ENCODE results near the gene FZD1.

The FZD1 gene

DNA sequence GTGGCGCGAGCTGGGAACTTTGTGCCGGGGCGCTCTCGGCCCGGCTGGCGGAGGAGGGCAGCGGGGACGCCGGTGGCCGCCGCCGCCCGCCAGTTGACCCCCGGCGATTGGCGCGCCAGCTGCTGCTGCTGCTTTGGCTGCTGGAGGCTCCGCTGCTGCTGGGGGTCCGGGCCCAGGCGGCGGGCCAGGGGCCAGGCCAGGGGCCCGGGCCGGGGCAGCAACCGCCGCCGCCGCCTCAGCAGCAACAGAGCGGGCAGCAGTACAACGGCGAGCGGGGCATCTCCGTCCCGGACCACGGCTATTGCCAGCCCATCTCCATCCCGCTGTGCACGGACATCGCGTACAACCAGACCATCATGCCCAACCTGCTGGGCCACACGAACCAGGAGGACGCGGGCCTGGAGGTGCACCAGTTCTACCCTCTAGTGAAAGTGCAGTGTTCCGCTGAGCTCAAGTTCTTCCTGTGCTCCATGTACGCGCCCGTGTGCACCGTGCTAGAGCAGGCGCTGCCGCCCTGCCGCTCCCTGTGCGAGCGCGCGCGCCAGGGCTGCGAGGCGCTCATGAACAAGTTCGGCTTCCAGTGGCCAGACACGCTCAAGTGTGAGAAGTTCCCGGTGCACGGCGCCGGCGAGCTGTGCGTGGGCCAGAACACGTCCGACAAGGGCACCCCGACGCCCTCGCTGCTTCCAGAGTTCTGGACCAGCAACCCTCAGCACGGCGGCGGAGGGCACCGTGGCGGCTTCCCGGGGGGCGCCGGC, 870 bp downstream of the FZD1 start:
- DNase-seq = peak; percentile 72

DNA sequence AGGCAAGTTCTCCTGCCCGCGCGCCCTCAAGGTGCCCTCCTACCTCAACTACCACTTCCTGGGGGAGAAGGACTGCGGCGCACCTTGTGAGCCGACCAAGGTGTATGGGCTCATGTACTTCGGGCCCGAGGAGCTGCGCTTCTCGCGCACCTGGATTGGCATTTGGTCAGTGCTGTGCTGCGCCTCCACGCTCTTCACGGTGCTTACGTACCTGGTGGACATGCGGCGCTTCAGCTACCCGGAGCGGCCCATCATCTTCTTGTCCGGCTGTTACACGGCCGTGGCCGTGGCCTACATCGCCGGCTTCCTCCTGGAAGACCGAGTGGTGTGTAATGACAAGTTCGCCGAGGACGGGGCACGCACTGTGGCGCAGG, 1.4 kb downstream of the FZD1 start:
- peak; percentile 11 for DNase-seq

DNA sequence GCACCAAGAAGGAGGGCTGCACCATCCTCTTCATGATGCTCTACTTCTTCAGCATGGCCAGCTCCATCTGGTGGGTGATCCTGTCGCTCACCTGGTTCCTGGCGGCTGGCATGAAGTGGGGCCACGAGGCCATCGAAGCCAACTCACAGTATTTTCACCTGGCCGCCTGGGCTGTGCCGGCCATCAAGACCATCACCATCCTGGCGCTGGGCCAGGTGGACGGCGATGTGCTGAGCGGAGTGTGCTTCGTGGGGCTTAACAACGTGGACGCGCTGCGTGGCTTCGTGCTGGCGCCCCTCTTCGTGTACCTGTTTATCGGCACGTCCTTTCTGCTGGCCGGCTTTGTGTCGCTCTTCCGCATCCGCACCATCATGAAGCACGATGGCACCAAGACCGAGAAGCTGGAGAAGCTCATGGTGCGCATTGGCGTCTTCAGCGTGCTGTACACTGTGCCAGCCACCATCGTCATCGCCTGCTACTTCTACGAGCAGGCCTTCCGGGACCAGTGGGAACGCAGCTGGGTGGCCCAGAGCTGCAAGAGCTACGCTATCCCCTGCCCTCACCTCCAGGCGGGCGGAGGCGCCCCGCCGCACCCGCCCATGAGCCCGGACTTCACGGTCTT, 1.9 kb downstream of the FZD1 start:
- DNase-seq = peak; percentile 59

DNA sequence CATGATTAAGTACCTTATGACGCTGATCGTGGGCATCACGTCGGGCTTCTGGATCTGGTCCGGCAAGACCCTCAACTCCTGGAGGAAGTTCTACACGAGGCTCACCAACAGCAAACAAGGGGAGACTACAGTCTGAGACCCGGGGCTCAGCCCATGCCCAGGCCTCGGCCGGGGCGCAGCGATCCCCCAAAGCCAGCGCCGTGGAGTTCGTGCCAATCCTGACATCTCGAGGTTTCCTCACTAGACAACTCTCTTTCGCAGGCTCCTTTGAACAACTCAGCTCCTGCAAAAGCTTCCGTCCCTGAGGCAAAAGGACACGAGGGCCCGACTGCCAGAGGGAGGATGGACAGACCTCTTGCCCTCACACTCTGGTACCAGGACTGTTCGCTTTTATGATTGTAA, 2.5 kb downstream of the FZD1 start:
- peak; percentile 43 for DNase-seq

DNA sequence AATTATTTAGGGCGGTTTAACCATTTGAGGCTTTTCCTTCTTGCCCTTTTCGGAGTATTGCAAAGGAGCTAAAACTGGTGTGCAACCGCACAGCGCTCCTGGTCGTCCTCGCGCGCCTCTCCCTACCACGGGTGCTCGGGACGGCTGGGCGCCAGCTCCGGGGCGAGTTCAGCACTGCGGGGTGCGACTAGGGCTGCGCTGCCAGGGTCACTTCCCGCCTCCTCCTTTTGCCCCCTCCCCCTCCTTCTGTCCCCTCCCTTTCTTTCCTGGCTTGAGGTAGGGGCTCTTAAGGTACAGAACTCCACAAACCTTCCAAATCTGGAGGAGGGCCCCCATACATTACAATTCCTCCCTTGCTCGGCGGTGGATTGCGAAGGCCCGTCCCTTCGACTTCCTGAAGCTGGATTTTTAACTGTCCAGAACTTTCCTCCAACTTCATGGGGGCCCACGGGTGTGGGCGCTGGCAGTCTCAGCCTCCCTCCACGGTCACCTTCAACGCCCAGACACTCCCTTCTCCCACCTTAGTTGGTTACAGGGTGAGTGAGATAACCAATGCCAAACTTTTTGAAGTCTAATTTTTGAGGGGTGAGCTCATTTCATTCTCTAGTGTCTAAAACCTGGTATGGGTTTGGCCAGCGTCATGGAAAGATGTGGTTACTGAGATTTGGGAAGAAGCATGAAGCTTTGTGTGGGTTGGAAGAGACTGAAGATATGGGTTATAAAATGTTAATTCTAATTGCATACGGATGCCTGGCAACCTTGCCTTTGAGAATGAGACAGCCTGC, 3.1 kb downstream of the FZD1 start:
- DNase-seq = peak; percentile 78

DNA sequence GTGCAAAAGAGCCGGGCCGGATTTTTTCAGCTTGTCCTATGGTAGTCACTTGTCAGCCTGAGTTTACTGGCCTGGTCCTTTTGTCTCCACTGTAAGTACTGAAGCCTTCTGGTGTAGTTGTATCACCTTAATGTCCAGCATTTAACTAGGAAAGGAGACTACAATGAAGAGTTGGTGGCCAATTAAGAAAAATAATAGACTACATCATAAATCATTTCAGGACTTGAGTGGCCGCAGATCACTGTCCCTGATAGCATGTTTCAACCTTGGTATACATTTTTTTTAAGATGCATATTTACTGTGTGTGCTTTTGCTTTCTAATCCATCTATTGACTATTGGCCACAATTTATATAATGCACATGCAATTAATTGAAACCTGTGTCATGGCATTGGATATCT, 6.1 kb downstream of the FZD1 start:
- DNase-seq = no peak

DNA sequence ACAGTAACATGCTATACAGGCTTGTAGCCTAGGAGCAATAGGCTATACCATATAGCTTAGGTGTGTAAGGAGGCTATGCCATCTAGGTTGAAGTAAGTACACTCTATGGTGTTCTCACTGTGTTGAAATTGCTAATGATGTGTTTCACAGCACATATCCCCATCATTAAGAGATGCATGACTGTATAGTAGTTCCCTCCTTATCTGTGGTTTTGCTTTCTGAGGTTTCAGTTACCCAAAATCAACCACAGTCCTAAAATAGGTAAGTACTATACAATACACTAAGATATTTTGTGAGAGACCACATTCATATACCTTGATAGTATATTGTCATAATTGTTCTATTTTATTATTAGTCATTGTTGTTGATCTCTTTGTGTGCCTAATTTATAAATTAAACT, 12.7 kb downstream of the FZD1 start:
- no peak for DNase-seq

DNA sequence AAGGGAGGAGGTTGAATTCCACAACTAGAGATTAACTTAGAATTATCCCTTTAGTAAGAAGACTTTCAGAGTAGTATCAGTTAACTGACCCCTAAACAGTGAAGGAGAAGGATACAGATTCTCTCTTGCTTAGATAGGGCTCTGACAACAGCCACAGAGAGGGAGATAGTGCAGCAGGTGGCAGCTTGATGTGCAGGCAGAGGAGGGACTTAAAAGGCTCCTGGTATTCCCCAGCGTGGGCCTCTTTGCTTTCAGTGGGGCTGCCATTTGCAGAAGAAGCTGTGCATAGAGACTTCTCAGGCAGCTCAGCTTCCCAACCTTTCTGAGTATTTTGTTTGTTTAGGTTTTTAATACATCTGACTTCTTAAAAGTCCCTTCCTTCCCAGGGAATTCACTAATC, 16.0 kb downstream of the FZD1 start:
- DNase-seq = no peak

DNA sequence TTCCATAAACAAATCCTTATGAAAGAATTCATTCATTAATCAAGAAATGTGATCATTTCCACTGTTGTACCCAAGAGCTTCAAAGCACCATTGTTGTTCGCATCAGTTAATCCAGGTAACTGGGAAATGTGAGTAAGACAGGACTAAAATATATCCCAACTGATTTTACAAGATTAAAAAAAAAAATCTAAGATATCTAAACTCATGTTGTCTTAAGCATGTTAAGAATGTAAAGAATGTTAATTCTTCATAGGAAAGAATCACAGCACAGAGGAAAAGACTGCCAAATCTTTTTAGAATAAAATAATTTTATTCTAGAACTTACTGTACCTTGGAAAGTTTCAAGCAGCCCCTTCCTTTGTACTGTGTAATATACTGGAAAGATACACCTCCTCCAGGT, 16.4 kb downstream of the FZD1 start:
- DNase-seq = peak; percentile 23

DNA sequence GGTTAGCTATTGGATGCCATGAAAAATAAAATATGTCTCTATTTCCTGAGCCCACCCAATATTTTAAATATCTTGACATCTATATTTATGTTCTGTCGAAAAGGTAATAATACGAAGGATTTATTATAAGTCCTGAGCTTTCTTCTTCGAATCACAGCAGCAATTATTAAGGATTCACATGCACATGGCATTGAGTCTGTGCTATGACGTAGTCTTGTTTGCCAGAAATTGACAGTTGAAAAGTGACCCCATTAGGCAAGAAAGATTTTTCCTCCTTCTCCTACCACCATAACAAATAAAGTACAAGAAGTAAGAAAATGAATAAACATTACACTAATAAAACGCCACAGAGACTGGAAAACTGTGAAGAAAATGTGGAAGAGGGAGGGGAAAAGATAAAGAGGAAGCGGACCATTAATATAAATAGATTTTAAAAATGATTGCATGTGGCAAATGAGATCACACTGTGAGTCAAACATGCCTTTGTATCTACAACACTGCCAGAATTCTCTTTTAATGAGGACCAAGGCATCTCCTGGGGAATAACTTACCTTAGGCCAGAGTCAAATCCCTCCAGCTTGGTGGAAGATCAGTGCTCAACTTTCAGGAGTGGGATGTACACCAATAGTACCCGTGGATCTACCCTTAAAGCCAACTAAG, 21.6 kb downstream of the FZD1 start:
- peak; percentile 56 for DNase-seq

DNA sequence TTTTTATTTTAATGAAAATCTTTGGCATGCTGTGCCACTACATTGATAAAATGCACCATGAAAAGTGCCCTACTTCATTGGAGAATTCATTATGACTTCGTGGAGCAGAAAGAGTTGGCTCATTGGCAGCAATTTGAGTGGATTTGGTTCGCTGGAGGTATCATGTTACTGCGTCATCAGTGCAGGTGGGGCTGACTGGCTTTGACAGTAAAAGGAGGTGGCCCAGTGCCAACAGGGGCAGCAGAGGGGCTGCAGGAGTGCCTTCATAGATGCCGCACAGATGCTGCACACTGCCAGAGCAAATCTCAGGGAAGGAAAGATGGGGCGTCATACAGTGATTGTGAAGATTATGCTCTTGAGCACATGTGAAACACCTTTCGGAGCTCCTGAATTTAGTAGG, 22.2 kb downstream of the FZD1 start:
- no peak for DNase-seq

DNA sequence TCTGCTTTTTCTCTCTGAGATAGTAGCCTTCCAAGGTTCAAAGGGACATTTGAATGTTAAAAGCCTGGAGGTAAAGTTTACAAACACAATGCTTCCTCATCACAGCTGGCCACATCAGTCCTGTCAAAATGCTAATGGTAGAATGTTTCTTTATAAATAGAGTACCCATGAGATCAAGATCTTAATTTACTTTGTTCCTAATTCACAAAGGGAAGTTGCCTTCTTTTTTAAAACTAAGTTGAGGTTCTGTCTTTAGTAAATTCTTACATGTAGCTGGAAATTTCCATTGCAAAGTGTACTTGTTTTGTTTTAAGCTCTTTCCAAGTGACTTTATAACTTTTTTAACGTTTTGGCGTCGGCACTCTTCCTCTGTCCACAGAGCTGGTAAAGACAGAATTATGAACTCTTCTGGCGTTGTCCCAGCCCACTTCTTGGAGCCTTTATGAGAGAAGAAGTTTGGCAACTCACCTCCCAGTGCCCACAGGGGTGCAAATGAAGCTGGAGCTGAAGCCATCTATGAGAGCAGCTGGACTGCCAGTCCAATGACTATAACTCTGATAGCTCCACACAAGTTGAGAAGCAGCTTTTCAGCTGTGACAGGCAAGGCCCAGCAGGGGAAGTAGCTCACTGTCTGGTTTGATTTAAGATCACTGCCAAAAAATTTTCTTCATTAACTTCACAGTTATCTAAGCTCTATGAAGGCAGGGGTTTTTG, 23.3 kb downstream of the FZD1 start:
- no peak for DNase-seq

DNA sequence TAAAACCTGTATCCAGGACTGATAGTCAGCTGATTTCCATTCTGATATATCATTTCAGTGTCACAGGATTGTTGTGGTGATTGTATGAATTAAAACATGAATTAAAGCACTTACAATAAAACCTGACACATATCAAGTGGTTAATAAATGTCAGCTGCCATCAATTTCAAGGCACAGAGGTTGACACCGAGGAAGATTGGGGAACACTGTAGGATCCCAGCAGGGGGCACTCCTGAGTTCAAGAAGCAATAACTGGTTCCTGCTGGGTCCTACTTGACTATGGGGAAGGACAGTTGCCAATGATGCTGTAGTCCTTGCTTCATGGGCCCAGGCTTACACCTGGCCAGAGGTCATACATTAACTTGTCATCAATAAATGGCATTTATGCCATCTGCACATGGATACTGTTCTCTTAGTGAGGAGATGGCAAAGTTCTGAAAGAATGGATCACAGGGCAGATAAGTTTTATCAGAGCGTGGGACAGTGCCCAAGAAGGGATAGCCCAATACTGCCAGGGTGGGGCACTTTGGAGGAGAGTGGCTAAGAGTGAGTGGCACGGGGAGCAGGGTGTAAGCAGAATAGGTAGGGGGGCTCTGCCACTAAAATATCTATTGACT, 24.1 kb downstream of the FZD1 start:
- DNase-seq = peak; percentile 7

DNA sequence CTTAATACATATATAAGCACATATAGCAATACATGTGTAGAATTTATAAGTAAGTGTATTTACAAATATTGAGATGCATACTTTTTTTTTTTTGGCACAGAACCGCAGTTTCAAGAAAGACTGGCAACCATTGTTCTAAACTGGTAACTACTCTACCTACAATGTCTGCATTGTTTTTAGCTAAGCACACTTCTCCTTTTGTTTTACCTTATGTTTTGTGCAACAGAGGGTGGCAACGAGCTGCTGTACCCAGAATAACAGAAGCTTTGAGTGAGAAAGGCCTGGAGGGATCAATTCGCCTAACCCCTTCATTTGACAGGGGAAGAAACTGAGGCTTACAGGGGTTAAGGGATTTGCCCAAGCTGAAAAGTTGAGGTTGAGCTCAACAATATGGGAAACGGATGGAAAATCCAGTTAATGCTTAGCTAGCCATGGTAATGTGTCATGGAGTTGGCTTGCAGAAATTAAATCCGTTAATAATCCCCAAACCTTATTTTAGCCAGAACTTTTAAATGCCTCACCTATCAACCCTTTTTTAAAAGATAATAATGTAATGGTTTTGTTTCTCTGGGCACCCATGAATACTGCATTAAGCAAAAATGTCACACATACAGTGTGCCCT, 25.5 kb downstream of the FZD1 start:
- no peak for DNase-seq

DNA sequence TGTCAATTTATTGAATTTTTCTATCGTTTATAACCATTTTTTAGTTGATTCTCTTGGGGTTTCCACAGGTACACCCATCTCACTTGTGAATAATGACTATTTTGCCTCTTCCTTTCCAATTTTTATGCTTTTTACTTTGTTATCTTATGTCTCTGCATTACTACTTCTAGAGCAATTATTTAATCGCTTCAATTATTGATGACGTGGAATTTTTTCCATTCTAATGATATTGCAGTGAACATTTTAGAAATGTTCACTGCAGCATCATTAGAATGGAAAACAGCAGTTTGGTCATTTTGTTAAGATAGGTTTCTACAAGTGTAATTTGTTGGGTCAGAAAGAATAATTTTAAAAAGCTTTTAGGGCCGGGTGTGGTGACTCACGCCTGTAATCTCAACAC, 27.1 kb downstream of the FZD1 start:
- DNase-seq = no peak

DNA sequence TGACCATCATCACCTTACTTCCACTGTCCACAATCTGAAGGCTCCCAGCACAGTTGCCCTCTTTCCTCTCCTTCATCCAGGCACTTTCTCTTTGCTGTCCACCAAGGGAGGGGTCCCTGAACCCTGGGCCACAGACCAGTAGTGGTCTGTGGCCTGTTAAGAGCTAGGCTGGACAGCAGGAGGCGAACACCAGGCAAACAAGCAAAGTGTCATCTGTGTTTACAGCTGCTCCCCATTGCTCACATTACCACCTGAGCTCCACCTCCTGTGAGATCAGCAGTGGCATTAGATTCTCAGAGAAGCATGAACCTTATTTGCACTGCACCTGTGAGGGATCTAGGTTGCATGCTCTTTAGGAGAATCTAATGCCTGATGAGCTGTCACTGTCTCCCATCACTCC, 27.7 kb downstream of the FZD1 start:
- no peak for DNase-seq

DNA sequence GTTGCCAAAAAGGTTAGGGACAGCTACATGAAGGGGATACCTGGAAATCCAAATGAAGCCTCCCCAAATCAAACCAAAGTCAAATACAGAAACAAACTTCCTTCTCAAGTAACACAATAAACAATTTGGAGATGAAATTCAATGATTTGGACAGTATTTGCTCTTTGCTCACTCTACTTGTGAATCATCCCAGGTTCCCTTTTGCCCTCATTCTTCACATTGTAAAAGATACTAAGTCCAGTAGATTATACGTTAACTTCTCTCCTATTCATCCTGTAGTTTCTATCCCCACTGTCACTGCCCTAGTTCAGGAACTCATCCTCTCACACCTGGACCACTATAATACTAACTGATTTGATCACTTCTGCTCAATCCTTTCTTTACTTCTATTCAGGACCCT, 28.3 kb downstream of the FZD1 start:
- no peak for DNase-seq

DNA sequence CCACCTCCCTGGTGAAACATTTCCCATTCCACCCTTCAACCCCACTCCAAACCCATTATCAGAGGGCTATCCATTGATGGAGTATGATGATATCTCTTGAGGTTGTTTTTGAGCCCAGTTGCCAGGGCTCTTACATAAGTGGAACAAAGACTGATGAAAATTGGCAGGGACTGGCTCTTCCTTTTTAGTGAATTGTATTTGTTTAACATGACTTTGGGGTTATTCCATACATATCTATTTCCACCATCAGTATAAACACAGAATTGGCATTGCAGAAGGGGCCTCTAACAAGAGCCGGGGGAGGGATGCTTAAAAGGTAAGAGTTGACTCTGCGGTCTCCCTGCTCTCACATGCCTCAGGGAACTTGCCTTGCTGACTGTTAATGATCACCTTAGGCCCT, 28.9 kb downstream of the FZD1 start:
- DNase-seq = no peak

DNA sequence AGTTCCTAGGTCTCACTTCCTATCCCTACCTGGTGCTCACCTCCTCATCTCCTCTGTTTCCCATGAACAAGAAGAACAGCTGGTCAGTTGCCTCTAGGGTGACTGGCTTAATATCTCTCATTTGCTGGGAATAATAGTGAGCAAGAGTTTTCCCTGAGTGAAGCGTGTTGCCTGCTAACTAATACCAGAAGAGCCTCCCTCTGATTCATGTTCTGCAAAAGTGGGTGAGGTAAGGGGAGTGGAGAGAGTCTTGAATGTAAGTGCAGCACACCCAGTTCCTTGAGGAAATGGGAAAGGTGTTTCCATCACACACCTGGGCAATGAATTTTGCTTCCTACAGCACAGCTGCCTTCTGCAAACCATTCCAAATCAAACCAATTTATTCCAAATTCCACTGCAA, 29.6 kb downstream of the FZD1 start:
- DNase-seq = no peak

DNA sequence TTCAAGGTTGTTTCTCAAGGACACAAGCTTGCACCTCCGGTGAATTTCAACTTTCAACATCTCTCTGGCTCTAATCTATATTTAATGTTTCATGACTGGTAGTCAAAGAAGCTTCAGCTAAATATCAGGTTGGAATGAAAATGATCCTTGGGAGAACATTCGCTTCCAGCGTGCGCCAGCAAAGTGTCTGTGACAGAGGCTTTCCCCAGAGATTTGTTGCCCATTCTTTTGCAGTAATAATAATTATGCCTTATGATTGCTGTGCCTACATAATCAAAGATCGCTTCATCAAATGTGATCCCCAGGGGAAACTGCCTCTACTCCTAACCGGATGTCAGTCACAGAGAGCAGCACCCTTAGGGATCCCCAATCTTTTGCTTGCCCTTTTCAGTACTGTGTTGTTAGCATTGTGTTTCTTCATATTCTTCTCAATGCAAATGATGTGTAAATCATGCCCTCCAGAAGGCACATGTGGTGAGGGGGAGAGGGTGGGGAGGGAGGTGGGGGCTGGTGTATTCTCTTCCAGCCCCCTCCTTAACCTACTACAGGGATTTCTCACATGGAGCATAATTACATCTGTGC, 30.5 kb downstream of the FZD1 start:
- no peak for DNase-seq

DNA sequence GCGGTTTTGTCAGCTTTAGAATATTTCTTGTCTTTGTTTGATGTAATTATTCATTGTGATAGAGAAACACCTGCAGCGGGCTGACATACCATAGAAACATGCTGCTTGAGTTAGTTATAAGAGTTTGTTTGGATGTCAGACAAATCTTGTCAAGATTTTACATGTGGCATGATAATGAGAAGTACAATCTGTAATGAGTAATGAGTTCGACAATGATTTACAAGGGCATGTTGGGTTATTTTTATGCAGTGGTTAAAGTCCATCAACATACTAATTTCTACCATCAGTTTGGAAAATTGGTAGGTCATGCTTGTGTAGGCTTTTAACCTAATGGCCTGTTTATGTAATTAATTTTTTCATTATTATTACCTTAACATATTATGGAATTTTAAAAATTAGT, 31.3 kb downstream of the FZD1 start:
- DNase-seq = no peak
